A549 treated with CpdA at 1 μM for 4 hours (cell line): Measurements from ENCODE around the gene LAYN. TPM values are rescaled to one million over a fixed set of nuclear protein-coding genes. Genes with fewer than 3 reads are reported as not detected.

ENCODE experiments used
- total RNA-seq: library from RNA; stranded (reverse); fragments of 200-300 nt; extraction: Qiagen RNA extraction; gene quantifications from 5 replicates; pipeline ENCODE4 v1.2.3, GENCODE V29; 2022; ENCODE audit warnings: low read depth

Gene LAYN, protein sequence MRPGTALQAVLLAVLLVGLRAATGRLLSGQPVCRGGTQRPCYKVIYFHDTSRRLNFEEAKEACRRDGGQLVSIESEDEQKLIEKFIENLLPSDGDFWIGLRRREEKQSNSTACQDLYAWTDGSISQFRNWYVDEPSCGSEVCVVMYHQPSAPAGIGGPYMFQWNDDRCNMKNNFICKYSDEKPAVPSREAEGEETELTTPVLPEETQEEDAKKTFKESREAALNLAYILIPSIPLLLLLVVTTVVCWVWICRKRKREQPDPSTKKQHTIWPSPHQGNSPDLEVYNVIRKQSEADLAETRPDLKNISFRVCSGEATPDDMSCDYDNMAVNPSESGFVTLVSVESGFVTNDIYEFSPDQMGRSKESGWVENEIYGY
- 5.0 to 6.9 TPM (median 5.2 TPM) in 5 replicates for total RNA-seq

DNA sequence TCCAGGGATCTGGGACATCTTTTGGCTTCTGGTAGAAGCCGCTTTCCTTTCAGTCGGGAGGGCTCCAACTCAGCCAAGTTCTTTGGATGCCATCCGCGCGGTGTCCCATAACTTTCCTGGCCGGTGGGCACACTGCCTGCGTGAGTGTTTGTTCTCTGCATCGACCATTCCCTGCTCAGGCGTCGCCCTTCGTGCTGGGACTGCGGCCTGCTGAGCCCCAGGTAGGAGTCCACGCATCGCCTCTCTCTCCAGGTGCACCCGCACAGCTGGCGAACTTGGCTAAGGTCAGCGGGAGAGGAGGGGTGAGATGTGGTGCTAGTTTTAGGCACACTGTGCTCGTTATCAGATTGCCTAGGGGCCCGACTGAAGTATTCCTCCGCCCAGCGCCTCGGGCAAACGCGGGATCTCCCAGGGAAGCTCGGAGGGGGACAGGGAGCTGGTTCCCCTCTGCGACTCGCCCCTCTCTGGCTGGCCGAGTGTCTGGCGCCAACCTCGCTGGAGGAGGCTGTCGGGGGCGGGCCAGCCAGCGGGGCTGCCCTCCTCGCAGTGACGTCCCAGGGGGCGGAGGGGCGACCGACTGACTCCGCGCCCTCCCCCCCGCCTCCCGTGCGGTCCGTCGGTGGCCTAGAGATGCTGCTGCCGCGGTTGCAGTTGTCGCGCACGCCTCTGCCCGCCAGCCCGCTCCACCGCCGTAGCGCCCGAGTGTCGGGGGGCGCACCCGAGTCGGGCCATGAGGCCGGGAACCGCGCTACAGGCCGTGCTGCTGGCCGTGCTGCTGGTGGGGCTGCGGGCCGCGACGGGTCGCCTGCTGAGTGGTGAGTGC is at the start of gene LAYN:
TSS of gene LAYN (plus strand) at position 607 of the 823 bp plus-strand sequence. CDS start at position 731, 124 bp downstream.

DNA sequence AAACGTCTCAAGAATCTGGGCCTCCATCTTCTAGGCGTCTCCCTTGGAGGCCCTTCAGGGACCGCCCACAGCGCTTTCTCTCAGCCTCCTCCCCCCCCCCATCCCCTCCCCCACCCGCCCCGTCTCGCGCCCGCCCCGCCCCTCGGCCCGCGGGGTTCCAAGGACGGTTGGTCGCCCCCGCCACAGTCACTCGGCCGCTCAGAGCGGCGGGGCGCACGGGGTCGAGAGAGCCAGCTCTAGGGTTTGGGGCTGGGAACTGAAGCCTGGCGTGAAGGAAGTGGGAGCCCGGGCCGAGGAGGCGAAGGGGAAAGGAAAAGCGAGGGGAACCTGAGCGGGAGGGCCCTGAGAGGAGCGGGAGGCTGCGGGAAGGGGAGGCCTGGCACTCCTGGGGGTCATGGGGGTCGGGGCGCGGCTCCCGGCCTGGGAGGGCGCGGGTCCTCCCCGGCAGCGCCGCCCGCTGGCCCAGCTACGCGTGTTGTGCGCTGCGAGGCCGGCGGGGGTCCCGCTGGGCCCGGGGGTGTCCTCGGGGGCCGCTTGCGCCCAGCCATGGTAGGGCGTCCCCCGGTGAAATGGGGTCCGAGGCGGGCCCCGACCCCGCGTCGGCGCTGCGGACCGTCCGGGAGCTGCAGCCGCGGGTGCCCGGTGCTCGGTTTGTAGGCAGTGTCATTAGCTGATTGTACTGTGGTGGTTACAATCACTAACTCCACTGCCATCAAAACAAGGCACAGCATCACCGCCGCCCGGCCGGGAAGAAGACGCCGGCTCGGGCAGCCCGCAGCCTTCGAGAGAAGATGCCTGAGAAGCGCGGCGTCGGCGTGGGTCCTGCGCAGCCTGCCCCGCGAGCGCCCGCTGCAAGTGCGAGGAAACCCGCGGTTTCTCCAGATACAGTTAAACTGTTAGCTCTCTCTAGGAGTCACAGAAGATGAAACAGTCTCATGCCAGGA is 28.0 kb upstream of the LAYN start, which contains the start of gene BTG4:
TSS of gene BTG4 (minus strand) at position 91 of the 944 bp plus-strand sequence. CDS start 13,610 bp downstream, outside the sequence.

DNA sequence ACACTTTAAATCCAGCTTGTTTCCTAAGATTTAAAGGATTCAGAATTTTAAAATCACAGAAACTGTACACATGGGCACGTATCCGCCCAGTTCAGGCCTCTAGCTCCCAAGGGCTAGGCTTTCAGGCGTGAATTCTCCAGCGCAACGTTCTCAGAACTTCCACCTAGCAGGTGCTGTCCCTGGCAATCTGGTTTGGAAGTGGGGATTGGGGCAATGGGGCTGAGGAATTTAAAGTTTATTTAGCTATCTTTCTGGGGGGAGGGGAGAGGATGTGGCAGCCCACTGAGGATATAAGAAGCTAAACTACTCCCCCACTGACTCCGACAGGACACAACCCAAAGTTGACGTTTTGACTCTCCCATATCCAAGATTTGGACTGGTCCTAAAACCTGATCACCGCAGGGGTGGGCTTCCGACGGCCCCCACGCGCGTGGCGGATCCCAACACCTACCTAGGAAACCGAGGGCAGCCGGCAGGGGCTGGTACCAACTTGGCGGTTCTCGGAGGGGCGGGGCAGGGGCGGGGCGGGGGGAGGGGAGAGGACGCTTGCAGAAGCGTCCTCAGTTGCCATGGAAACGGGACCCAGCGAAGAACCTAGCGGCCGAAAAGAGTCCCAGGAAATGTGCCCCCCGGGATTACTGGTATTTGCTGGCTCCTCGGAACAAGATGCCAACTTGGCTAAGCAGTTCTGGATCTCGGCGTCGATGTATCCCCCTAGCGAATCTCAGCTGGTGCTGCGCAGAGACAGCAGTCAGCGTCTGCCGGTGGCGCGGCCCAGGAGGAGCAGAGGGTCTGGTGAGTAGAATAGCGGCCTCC is 26.1 kb upstream of the LAYN start, which contains the start of gene HOATZ:
TSS of gene HOATZ (plus strand) at position 563 of the 816 bp plus-strand sequence. CDS start at position 570, 7 bp downstream.

DNA sequence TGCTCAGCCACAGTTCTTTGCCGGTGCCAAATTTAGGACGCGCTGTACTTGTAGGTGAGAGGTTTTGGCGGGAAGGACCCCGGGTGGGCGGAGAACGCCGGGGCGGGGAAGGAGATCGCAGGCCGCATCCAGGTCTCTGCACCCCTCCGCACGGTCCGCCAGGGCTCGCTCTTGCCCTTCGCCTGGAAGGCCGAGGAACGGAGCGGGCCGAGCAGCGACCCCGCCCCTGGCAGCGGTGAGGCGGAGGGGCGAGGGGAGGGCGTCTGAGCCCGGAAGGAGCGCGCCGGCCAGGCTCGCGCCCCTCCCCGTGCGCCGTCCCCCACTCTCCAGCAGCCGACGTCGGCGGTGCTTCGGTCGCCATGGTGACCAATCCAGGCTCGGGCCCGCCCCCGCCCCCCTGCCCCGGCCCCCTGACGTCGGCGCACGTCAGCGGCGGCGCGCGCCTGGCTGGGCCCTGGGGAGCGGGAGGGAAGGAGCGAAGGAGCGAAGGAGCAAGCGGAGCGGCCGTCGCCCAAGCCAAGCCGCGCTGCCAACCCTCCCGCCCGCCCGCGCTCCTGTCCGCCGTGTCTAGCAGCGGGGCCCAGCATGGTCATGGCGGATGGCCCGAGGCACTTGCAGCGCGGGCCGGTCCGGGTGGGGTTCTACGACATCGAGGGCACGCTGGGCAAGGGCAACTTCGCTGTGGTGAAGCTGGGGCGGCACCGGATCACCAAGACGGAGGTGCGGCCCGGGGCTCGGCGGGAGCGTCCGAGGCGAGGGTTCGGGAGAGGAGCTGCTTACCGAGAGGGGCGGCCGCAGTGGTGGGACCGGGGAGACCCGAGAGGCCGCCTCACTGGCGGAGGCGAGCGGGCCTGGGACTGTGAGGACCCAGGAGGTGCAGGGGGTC is 61.7 kb downstream of the LAYN start, which contains the start of gene SIK2:
TSS of gene SIK2 (plus strand) at position 471 of the 886 bp plus-strand sequence. CDS start at position 586, 115 bp downstream.

Other genes with a start within 250 kb of the LAYN start
- gene POU2AF3, start 242.2 kb upstream of the LAYN start, total RNA-seq: 0.37 to 0.86 TPM (median 0.61 TPM) in 5 replicates
- gene POU2AF1, start 161.4 kb upstream of the LAYN start, total RNA-seq: not detected in 5 replicates
- 0.09 to 0.22 TPM (median 0.11 TPM) in 3 of 5 replicates, not detected in the others for gene BTG4, start 28.3 kb upstream of the LAYN start, total RNA-seq
- not detected in 5 replicates for gene HOATZ, start 25.9 kb upstream of the LAYN start, total RNA-seq
- gene SIK2, start 61.7 kb downstream of the LAYN start, total RNA-seq: 4.9 to 5.6 TPM (median 5.1 TPM) in 5 replicates
- gene PPP2R1B, start 225.7 kb downstream of the LAYN start, total RNA-seq: 14.9 to 19.4 TPM (median 17.3 TPM) in 5 replicates